ENCODE results near the gene GRB10.

- TF ChIP-seq TAF1 (IDR thresholded peaks at IDR 0.05; ENCODE audit: low read depth, low read length) (no peak), POLR2A (IDR thresholded peaks at IDR 0.05; ENCODE audit: low read depth, low read length) (no peak), POLR2AphosphoS5 (IDR thresholded peaks at IDR 0.05; ENCODE audit: low read depth, low read length) (no peak), SPI1 (IDR thresholded peaks at IDR 0.05; ENCODE audit: low read depth, low read length) (no peak), POU2F2 (IDR thresholded peaks at IDR 0.05; ENCODE audit: low read depth, low read length) (no peak), PAX5 (IDR thresholded peaks at IDR 0.05; ENCODE audit: insufficient read depth, low read length, severe bottlenecking) (no peak)
Measured at GRCh38 chr7:50621206-50621605, 161.5 kb downstream of the GRB10 start.

Data from GM12891 (cell line).